Stimulated activated CD4-positive, alpha-beta T cell treated with anti-CD3 and anti-CD28 coated beads, Interleukin-4, amount 100 ng/mL, for 48 hours (primary cell): ENCODE measurements around the gene SDCCAG8.
A peak's percentile ranks its signal among the peaks of the same experiment; 100 is the strongest.
"Not testable (repeated sequence)": the region's sequence is repeated elsewhere in the genome, so short reads cannot be mapped to it uniquely, and the experiment has no call there.

Source experiments
- DNase-seq, 2 donors: peaks; one replicate each; pipeline ENCODE4 v3.0.0-alpha.2; 2020; ENCODE audit warnings: low read depth in 2 of 2

The SDCCAG8 gene

GRCh38 chr1:243255791-243256512, at the start of gene SDCCAG8:
Gene SDCCAG8, plus strand, starts transcription at chr1:243256041. Its CDS starts 133 bp downstream, at chr1:243256174.
- peak; percentile 82 to 93 for DNase-seq

DNA sequence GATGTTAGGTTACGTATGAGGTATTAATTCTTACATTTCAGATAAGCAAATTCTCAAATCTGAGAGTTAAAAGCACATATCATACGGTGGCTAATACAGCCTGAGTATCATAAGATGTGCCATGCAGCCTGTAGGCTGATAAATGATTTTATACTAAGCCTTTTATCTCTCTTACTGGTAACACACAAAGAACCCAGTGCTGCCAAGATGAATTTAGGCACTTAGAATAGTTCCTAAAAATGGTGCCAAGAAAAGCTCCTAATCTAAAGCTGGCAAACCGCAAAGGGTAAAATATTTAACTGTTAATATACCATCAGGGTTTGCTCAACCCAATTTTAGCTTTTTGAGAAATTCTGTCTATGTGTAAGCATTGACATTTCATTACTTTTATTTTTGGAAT, 43.9 kb upstream of the SDCCAG8 start:
- not testable (repeated sequence) for DNase-seq

- DNase-seq = no peak
These were observed 42.6 kb upstream of the SDCCAG8 start for GRCh38 chr1:243213045-243213787.

DNA sequence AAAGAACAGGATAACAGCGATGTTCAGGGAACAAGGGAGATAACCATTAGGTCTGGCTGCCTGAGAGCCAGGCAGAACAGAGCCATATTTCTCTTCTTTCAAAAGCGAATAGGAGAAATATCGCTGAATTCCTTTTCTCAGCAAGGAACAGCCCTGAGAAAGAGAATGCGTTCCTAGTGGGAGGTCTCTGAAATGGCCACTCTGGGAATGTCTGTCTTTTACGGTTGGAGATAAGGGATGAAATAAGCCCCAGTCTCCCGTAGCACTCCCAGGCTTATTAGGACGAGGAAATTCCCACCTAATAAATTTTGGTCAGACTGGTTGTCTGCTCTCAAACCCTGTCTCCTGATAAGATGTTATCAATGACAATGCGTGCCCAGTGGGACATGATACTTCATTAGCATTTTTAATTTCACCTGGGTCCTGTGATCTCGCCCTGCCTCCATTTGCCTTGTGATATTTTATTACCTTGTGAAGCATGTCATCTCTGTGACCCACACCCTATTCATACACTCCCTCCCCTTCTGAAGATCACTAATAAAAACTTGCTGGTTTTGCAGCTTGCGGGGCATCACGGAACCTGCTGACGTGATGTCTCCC, 40.5 kb upstream of the SDCCAG8 start:
- DNase-seq = not testable (repeated sequence)

DNA sequence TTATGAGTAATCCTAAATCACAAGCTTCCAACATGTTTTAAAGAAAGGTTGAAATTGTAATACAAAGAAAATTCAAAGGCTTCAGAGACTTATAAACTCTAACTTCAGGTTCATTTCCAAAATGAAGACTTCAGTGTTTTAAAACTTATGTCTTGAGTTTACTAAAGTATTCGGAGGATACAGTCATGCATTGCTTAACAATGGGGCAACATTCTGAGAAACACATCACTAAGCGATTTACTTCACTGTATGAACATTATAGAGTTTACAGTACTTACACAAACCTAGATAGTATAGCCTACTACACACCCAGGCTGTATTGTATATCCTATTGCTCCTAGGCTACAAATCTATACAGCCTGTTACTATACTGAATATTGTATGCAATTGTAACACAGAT, 39.1 kb upstream of the SDCCAG8 start:
- DNase-seq = no peak

- DNase-seq = no peak
These were observed 38.5 kb upstream of the SDCCAG8 start for GRCh38 chr1:243217349-243217748.

DNA sequence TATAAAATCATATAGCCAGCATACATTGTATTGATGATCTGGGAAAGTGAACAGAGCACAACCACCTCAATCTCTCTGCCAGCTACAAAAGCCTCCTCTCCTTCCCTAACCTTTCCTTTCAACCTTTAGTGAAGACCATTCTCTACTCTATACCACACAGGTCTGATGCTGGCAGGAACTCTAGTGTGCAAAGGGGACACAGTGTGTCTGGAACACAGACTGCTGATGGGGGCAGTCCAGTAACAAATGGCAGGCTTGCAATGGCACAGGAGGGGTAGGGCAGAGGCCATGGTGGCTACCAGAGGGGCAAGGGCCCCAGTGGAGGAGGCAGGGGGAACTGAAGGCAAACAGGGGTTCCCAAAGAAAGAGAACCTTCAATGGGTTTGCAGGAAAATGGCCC, 37.8 kb upstream of the SDCCAG8 start:
- no peak for DNase-seq

GRCh38 chr1:243227622-243228021, 28.2 kb upstream of the SDCCAG8 start:
- no peak for DNase-seq

- no peak for DNase-seq
These were observed 26.3 kb upstream of the SDCCAG8 start for GRCh38 chr1:243229526-243229925.

DNA sequence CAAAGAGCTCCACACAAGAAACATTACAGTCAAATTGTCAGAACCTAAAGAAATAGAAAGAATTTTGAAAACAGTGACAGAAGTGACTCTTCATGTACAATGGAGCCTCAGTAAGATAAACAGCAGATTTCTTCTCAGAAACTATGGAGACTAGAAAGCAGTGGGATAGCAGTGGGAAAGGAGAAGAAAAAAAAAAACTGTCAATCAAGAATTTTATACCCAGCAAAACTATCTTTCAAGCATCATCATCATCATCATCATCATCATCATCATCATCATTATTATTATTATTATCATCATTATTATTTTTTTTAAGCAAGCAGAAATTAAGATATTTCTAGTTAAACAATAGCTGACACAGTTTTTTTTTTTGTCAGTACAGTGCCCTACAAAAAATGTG, 24.9 kb upstream of the SDCCAG8 start:
- no peak for DNase-seq

DNA sequence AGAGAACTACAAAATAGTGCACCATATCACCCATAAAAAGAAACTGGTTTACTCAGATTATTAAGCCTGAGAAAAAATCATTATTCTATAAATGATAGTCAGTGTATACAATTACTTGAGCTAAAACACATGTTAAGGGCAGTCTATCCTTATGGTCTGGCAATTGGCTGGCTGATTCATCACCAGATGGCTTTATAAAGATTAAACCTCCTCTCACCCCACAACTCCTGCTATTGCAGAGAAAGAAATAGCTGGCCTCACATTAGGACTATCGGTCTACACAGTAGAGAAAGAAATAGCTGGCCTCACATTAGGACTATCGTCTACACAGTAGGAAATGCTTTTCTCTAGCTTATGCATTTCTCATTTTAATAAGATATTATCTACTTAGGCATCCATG, 21.9 kb upstream of the SDCCAG8 start:
- no peak for DNase-seq

- DNase-seq = no peak
These were observed 20.7 kb upstream of the SDCCAG8 start for GRCh38 chr1:243234978-243235647.

DNA sequence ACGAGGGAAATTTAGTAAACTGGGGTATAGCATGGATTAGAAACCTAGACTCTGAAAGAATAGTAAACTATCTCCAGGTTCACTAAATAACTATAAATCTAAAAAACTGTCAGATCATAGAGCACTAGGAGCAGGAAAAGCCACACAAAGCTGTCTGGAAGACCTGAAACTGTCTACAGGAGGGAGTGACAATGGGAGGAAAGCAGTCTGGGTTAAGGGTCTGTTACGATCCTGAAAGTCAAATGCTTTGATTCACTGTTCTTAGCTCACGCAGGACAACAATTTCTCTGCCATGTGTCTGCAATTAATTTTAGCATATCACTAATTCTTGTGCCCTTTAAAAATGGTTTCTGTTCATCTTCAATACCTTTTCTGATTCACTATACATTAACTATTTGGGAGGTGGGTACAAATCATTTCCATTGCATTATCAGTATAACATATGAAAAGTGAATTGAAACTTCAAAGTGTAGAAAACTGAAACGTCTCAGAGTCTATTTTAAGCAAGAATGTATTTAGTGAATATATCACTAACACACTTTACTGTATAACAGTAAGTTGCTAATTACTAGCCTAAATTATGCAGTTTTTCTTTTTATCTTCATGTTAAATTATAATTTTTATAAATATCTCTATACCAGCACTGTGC, 19.1 kb upstream of the SDCCAG8 start:
- no peak for DNase-seq

- DNase-seq = no peak
These were observed 11.4 kb upstream of the SDCCAG8 start for GRCh38 chr1:243244432-243244841.

DNA sequence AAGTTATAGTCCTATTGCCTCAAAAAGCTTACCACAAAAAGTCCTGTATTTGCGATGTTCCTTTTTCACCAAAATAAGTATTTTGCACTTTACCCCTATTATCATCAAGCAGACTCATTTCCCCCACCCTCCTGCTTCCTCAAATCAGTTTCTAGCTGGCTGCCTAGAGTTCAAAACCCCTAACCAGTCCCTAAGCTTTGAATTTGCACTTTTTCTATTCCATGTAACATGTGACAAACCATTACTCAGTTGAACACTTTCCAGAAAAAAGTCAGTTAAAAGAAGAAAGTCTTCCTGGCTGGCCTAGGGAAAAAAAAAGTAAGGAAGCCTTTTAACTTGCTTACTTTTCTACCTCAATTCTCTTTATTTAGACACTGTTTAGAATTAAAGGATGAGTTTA, 8.9 kb upstream of the SDCCAG8 start:
- no peak for DNase-seq

DNA sequence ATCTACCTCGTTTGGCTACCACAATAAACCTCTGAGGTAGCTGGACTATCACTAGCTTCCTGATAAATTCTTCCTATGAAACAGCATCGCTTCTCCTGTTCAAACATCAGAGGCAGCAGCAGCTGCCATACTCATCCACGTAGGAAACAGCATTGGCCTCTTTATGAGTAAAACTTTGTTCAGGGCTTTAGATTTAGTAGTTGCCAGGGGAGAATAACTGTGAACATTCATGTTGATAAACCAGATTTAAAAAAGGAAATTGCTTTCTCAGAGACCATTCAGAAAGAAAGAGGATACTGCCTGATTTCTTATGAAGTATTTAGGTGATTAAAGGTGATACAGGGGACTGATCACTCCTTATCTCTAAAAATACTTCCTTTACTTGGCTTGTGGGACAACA, 7.9 kb upstream of the SDCCAG8 start:
- no peak for DNase-seq

- no peak for DNase-seq
These were observed 6.6 kb upstream of the SDCCAG8 start for GRCh38 chr1:243249214-243249613.

- no peak for DNase-seq
These were observed 5.7 kb upstream of the SDCCAG8 start for GRCh38 chr1:243250102-243250501.

GRCh38 chr1:243251539-243251938, 4.3 kb upstream of the SDCCAG8 start:
- DNase-seq = no peak

DNA sequence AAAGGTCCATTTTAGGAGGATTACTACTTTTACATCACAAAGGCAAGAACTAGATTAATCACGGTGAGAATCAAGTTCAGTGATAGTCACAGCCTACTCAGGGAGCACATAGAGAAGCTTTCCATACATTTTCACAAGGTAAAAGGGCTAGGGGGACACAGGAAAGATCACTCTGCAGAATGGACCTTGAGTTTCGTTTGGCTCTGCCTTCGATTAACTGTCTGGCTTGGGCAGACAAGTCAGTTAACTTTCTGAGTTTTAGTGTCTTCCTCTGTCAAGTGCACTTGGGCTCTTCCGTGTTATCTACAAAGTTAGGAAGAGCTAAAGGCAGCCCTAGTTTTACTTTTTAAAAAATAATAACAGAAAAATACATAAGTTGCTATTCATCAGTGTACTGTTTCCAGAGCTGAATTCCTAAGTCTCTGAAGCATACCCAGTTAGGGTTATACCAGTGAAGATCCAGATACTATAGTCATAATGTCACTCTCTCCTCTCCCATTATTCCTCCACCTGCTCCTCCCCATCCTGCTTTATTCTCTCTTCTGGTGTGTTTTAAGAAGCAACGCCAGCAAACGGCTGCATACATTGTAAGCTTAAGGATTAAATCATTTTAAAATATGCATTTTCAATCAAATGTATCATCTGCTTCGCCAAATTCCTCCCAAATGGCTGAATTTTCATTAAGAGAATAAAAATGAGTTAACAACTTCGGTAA, 2.5 kb upstream of the SDCCAG8 start:
- no peak for DNase-seq

GRCh38 chr1:243253926-243254232, 2.0 kb upstream of the SDCCAG8 start:
- DNase-seq = no peak
